ENCODE measurements around the gene LHPP.

DNA sequence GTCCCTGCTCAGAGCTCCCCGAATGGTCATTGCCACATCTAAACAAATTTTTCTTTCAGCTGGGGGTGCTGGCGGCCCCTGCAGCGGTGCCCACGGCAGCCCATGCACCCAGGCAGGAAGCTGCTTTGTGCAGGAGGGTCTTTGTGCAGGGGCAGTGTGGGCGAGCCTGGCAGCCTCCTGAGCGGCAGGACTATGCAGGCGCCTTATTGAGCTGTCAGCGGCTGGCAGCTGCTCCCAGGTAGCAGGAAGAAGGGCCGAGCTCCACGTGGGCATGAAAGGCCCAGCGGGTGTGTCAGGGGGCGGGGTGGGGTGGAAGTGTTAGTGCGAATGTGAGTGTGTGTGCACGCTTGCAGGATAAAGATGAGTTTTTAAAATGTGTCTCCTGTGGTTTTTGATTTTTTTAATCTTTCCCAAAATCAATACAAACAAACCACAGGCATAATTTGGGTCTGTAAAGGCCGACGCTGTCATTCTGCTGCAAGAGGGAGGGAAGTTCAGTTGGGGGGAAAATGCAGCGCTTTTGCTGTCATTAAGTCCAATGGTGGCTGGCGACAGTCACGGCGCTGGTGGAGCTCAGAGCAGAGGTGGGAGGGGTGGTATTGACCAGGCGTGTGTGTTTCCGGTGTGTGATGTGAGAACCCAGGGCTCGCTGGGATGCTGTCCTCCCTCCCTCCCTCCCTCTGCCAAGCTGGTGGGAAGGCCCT, 83.9 kb downstream of the LHPP start:
- TF ChIP-seq, protein P1, sequence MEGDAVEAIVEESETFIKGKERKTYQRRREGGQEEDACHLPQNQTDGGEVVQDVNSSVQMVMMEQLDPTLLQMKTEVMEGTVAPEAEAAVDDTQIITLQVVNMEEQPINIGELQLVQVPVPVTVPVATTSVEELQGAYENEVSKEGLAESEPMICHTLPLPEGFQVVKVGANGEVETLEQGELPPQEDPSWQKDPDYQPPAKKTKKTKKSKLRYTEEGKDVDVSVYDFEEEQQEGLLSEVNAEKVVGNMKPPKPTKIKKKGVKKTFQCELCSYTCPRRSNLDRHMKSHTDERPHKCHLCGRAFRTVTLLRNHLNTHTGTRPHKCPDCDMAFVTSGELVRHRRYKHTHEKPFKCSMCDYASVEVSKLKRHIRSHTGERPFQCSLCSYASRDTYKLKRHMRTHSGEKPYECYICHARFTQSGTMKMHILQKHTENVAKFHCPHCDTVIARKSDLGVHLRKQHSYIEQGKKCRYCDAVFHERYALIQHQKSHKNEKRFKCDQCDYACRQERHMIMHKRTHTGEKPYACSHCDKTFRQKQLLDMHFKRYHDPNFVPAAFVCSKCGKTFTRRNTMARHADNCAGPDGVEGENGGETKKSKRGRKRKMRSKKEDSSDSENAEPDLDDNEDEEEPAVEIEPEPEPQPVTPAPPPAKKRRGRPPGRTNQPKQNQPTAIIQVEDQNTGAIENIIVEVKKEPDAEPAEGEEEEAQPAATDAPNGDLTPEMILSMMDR (IDR thresholded peaks at IDR 0.05; ENCODE audit: low read depth, low read length) = no peak
- TF ChIP-seq POLR2A (IDR thresholded peaks at IDR 0.05; ENCODE audit: extremely low read depth, insufficient read length) (no peak), MYC (IDR thresholded peaks at IDR 0.05; ENCODE audit: low read depth, low read length) (no peak)
- TF ChIP-seq, protein P2, sequence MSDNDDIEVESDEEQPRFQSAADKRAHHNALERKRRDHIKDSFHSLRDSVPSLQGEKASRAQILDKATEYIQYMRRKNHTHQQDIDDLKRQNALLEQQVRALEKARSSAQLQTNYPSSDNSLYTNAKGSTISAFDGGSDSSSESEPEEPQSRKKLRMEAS (IDR thresholded peaks at IDR 0.05; ENCODE audit: low read depth, low read length) = no peak

Measured in NB4 (cell line).